ENCODE results near the gene PCOLCE2.

The PCOLCE2 gene

GRCh38 chr3:142808103-142808917 lies 80.6 kb downstream of the PCOLCE2 start:
- no peak for DNase-seq

GRCh38 chr3:142802891-142803290 lies 86.0 kb downstream of the PCOLCE2 start:
- DNase-seq = no peak

DNA sequence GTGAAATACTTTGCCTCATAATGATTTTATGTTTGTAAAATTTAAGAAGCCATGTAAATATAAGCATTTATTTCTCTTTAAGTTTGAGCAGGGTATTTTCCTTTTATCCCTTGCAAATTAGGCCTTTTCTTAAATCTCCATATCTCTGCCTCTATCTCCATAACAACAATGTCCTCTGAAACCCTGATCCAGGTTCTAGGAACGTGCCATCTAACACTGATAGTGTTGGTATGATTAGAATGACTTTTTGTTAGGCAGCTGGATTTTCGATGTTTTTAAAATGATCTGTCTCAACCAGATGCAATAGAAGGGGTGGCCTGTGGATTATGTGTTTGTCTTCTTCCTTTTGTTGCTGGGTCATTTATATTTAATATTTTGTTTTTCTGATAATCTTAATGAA lies 87.1 kb downstream of the PCOLCE2 start:
- no peak for DNase-seq

- no peak for DNase-seq
These were observed 92.1 kb downstream of the PCOLCE2 start for GRCh38 chr3:142796823-142797222.

- no peak for DNase-seq
These were observed 93.6 kb downstream of the PCOLCE2 start for GRCh38 chr3:142795332-142795731.

DNA sequence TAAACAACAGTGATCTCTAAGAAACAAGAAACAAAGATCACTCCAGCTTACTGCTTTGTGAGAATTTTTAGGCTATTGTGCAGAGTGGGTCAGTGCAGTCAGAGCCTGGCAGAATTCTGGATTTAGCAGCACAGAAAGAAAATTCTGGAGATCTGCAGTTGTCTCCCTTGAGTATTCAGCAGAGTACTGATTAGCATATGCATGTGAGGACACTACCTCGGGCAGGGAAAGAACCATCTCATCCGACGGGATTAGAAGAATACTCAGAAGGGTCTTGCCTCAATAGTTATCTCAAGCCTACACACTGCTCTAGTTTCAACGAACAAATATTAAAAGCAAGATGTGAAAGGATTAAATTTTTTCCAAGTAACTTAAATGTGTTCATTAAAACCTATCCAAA lies 94.4 kb downstream of the PCOLCE2 start:
- no peak for DNase-seq

- no peak for DNase-seq
These were observed 101.2 kb downstream of the PCOLCE2 start for GRCh38 chr3:142787719-142788118.

GRCh38 chr3:142785996-142786395 lies 102.9 kb downstream of the PCOLCE2 start:
- no peak for DNase-seq

DNA sequence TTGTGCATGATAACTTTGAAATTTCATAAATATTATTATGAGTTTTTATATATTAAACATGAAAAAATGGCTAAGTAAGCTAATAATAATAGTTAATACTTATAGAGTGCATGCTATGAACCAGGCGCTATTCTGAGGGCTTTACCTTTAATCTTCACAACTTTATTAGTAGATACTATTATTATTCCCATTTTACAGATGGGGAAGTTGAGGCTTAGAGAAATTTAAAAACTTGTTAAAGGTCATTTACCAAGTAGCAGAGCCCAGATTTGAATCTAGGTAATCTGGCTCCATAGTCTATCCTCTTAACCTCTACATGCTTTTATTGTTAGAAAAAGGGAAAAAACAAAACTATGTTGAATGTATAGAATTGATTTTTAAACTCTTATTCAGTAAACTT lies 104.7 kb downstream of the PCOLCE2 start:
- no peak for DNase-seq

- no peak for DNase-seq
These were observed 106.3 kb downstream of the PCOLCE2 start for GRCh38 chr3:142782616-142783015.

DNA sequence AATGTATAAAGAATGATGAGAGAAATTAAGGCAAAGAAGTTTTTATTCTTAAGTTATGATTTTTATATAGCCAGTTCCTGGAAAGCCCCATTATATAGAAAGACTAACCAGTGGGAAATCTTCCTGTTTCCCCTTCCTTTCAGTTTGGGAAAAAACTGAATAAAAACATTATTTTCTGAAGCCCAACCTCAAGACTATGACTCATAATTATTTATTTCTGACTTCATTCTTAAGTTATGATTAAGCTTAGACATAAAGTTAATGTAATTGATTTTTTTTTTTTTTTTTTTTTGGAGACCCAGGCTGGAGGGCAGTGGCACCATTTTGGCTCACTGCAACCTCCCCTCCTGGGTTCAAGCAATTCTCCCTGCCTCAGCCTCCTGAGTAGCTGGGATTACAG lies 109.3 kb downstream of the PCOLCE2 start:
- DNase-seq = no peak

GRCh38 chr3:142778541-142778940 lies 110.3 kb downstream of the PCOLCE2 start:
- DNase-seq = no peak

GRCh38 chr3:142777927-142778326 lies 111.0 kb downstream of the PCOLCE2 start:
- DNase-seq = no peak

DNA sequence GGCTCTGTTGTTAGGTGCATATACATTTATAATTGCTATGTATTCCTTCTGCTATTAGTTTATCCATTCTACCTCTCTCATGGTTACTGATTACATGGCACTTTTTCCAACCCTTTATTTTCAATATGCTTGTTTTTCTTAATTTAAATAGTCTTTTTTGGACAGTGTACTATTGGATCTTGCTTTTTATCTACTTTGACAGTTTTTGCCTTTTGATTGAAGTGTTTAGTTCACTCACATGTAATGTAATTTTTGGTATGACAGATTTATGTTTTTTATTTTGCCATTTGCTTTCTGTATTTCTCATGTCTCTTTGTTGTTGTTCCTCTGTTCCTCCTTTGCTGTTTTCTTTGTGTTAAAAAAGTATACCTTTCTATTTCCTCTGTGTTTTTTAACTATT lies 120.5 kb downstream of the PCOLCE2 start:
- no peak for DNase-seq

Measured in activated effector memory CD4-positive, alpha-beta T cell treated with Interleukin-2 at 50 U/mL for 16 hours (primary cell).